ENCODE results near the gene TRIM2.

TRIM2 gene

GRCh38 chr4:153295131-153295755 lies 91.0 kb downstream of the TRIM2 start:
- Histone ChIP-seq H3K4me3 (ENCODE audit: low read depth, low read length) (no peak overlapping the region), H3K9ac (ENCODE audit: low read depth, low read length) (no peak overlapping the region), H3K36me3 (ENCODE audit: control insufficient read depth, insufficient read depth, low read length) (peaks cover 61% of the 10 kb centered on the region), H3K27ac (ENCODE audit: low read depth, low read length) (no peak overlapping the region), H3K27me3 (ENCODE audit: control insufficient read depth, insufficient read depth, low read length) (no peaks in the 10 kb centered on the region), H3K9me3 (ENCODE audit: control insufficient read depth, insufficient read depth, low read length) (peaks cover 11% of the 10 kb centered on the region), H3K4me1 (ENCODE audit: control insufficient read depth, insufficient read depth, low read length) (peaks cover 7% of the 10 kb centered on the region; the same call in 1 of the 2 replicates)

- Histone ChIP-seq H3K4me1 (ENCODE audit: control insufficient read depth, insufficient read depth, low read length) (peaks cover 7% of the 10 kb centered on the region; the same call in 1 of the 2 replicates), H3K27me3 (ENCODE audit: control insufficient read depth, insufficient read depth, low read length) (no peaks in the 10 kb centered on the region), H3K36me3 (ENCODE audit: control insufficient read depth, insufficient read depth, low read length) (peaks cover 64% of the 10 kb centered on the region), H3K9me3 (ENCODE audit: control insufficient read depth, insufficient read depth, low read length) (peaks cover 13% of the 10 kb centered on the region), H3K4me3 (ENCODE audit: low read depth, low read length) (no peak overlapping the region), H3K27ac (ENCODE audit: low read depth, low read length) (no peak overlapping the region), H3K9ac (ENCODE audit: low read depth, low read length) (no peak overlapping the region)
Measured at GRCh38 chr4:153296040-153296823, 92.0 kb downstream of the TRIM2 start.

GRCh38 chr4:153297116-153297515 lies 92.9 kb downstream of the TRIM2 start:
- Histone ChIP-seq H3K4me3 (ENCODE audit: low read depth, low read length) (no peak overlapping the region), H3K27ac (ENCODE audit: low read depth, low read length) (no peak overlapping the region), H3K9ac (ENCODE audit: low read depth, low read length) (no peak overlapping the region), H3K9me3 (ENCODE audit: control insufficient read depth, insufficient read depth, low read length) (peaks cover 13% of the 10 kb centered on the region), H3K4me1 (ENCODE audit: control insufficient read depth, insufficient read depth, low read length) (peaks cover 7% of the 10 kb centered on the region; the same call in 1 of the 2 replicates), H3K27me3 (ENCODE audit: control insufficient read depth, insufficient read depth, low read length) (no peaks in the 10 kb centered on the region), H3K36me3 (ENCODE audit: control insufficient read depth, insufficient read depth, low read length) (peaks cover 56% of the 10 kb centered on the region)

GRCh38 chr4:153310793-153311192 lies 106.5 kb downstream of the TRIM2 start:
- no peak overlapping the region for H3K27ac ChIP-seq (ENCODE audit: low read depth, low read length)
- no peak overlapping the region for H3K9ac ChIP-seq (ENCODE audit: low read depth, low read length)
- no peaks in the 10 kb centered on the region for H3K27me3 ChIP-seq (ENCODE audit: control insufficient read depth, insufficient read depth, low read length)
- no peak overlapping the region for H3K4me3 ChIP-seq (ENCODE audit: low read depth, low read length)
- no peaks in the 10 kb centered on the region for H3K9me3 ChIP-seq (ENCODE audit: control insufficient read depth, insufficient read depth, low read length)
- H3K4me1 ChIP-seq (ENCODE audit: control insufficient read depth, insufficient read depth, low read length), result no peaks in the 10 kb centered on the region
- H3K36me3 ChIP-seq (ENCODE audit: control insufficient read depth, insufficient read depth, low read length), result peaks cover 7% of the 10 kb centered on the region

GRCh38 chr4:153314915-153315314 lies 110.7 kb downstream of the TRIM2 start:
- no peak overlapping the region for H3K27ac ChIP-seq (ENCODE audit: low read depth, low read length)

GRCh38 chr4:153318696-153319320 lies 114.6 kb downstream of the TRIM2 start:
- Histone ChIP-seq H3K9me3 (ENCODE audit: control insufficient read depth, insufficient read depth, low read length) (no peaks in the 10 kb centered on the region), H3K4me3 (ENCODE audit: low read depth, low read length) (no peak overlapping the region), H3K4me1 (ENCODE audit: control insufficient read depth, insufficient read depth, low read length) (no peaks in the 10 kb centered on the region), H3K27me3 (ENCODE audit: control insufficient read depth, insufficient read depth, low read length) (no peaks in the 10 kb centered on the region), H3K9ac (ENCODE audit: low read depth, low read length) (no peak overlapping the region), H3K27ac (ENCODE audit: low read depth, low read length) (no peak overlapping the region), H3K36me3 (ENCODE audit: control insufficient read depth, insufficient read depth, low read length) (peaks cover 43% of the 10 kb centered on the region)

More at GRCh38 chr4:153314915-153315314, 110.7 kb downstream of the TRIM2 start:
- Histone ChIP-seq H3K4me1 (ENCODE audit: control insufficient read depth, insufficient read depth, low read length) (no peaks in the 10 kb centered on the region), H3K4me3 (ENCODE audit: low read depth, low read length) (no peak overlapping the region), H3K36me3 (ENCODE audit: control insufficient read depth, insufficient read depth, low read length) (peaks cover 18% of the 10 kb centered on the region), H3K9me3 (ENCODE audit: control insufficient read depth, insufficient read depth, low read length) (no peaks in the 10 kb centered on the region), H3K9ac (ENCODE audit: low read depth, low read length) (no peak overlapping the region), H3K27me3 (ENCODE audit: control insufficient read depth, insufficient read depth, low read length) (no peaks in the 10 kb centered on the region)

GRCh38 chr4:153322791-153323190 lies 118.5 kb downstream of the TRIM2 start:
- Histone ChIP-seq H3K9ac (ENCODE audit: low read depth, low read length) (no peak overlapping the region), H3K4me3 (ENCODE audit: low read depth, low read length) (no peak overlapping the region), H3K4me1 (ENCODE audit: control insufficient read depth, insufficient read depth, low read length) (no peaks in the 10 kb centered on the region), H3K9me3 (ENCODE audit: control insufficient read depth, insufficient read depth, low read length) (no peaks in the 10 kb centered on the region), H3K36me3 (ENCODE audit: control insufficient read depth, insufficient read depth, low read length) (peaks cover 45% of the 10 kb centered on the region), H3K27ac (ENCODE audit: low read depth, low read length) (no peak overlapping the region), H3K27me3 (ENCODE audit: control insufficient read depth, insufficient read depth, low read length) (no peaks in the 10 kb centered on the region)

- Histone ChIP-seq H3K27ac (ENCODE audit: low read depth, low read length) (no peak overlapping the region), H3K4me1 (ENCODE audit: control insufficient read depth, insufficient read depth, low read length) (no peaks in the 10 kb centered on the region), H3K9me3 (ENCODE audit: control insufficient read depth, insufficient read depth, low read length) (no peaks in the 10 kb centered on the region), H3K27me3 (ENCODE audit: control insufficient read depth, insufficient read depth, low read length) (no peaks in the 10 kb centered on the region), H3K4me3 (ENCODE audit: low read depth, low read length) (no peak overlapping the region), H3K36me3 (ENCODE audit: control insufficient read depth, insufficient read depth, low read length) (peaks cover 49% of the 10 kb centered on the region), H3K9ac (ENCODE audit: low read depth, low read length) (no peak overlapping the region)
Measured at GRCh38 chr4:153324046-153324445, 119.8 kb downstream of the TRIM2 start.

GRCh38 chr4:153325558-153325957 lies 121.3 kb downstream of the TRIM2 start:
- H3K4me1 ChIP-seq (ENCODE audit: control insufficient read depth, insufficient read depth, low read length), result no peaks in the 10 kb centered on the region
- no peak overlapping the region for H3K9ac ChIP-seq (ENCODE audit: low read depth, low read length)
- peaks cover 55% of the 10 kb centered on the region for H3K36me3 ChIP-seq (ENCODE audit: control insufficient read depth, insufficient read depth, low read length)
- H3K9me3 ChIP-seq (ENCODE audit: control insufficient read depth, insufficient read depth, low read length), result no peaks in the 10 kb centered on the region
- H3K4me3 ChIP-seq (ENCODE audit: low read depth, low read length), result no peak overlapping the region
- no peaks in the 10 kb centered on the region for H3K27me3 ChIP-seq (ENCODE audit: control insufficient read depth, insufficient read depth, low read length)
- no peak overlapping the region for H3K27ac ChIP-seq (ENCODE audit: low read depth, low read length)

- no peaks in the 10 kb centered on the region for H3K9me3 ChIP-seq (ENCODE audit: control insufficient read depth, insufficient read depth, low read length)
- H3K36me3 ChIP-seq (ENCODE audit: control insufficient read depth, insufficient read depth, low read length), result peaks cover 51% of the 10 kb centered on the region
- H3K27me3 ChIP-seq (ENCODE audit: control insufficient read depth, insufficient read depth, low read length), result no peaks in the 10 kb centered on the region
- no peak overlapping the region for H3K27ac ChIP-seq (ENCODE audit: low read depth, low read length)
- H3K4me3 ChIP-seq (ENCODE audit: low read depth, low read length), result no peak overlapping the region
- H3K4me1 ChIP-seq (ENCODE audit: control insufficient read depth, insufficient read depth, low read length), result no peaks in the 10 kb centered on the region
- no peak overlapping the region for H3K9ac ChIP-seq (ENCODE audit: low read depth, low read length)
Measured at GRCh38 chr4:153326513-153326912, 122.3 kb downstream of the TRIM2 start.

- no peaks in the 10 kb centered on the region for H3K9me3 ChIP-seq (ENCODE audit: control insufficient read depth, insufficient read depth, low read length)
- no peak overlapping the region for H3K4me3 ChIP-seq (ENCODE audit: low read depth, low read length)
- no peak overlapping the region for H3K9ac ChIP-seq (ENCODE audit: low read depth, low read length)
- no peaks in the 10 kb centered on the region for H3K27me3 ChIP-seq (ENCODE audit: control insufficient read depth, insufficient read depth, low read length)
- H3K4me1 ChIP-seq (ENCODE audit: control insufficient read depth, insufficient read depth, low read length), result no peaks in the 10 kb centered on the region
- H3K36me3 ChIP-seq (ENCODE audit: control insufficient read depth, insufficient read depth, low read length), result peaks cover 49% of the 10 kb centered on the region
- no peak overlapping the region for H3K27ac ChIP-seq (ENCODE audit: low read depth, low read length)
Measured at GRCh38 chr4:153327247-153327646, 123.0 kb downstream of the TRIM2 start.

Measured in HUES48 (cell line).